H9 (cell line): ENCODE measurements around the gene PRR16. TPM values are rescaled to one million over a fixed set of nuclear protein-coding genes. Genes with fewer than 3 reads are reported as not detected.

Experiments used
- DNase-seq: peaks from one replicate; pipeline ENCODE4 v3.0.0-alpha.2; 2017
- H2AFZ ChIP-seq: one replicate; pipeline ENCODE4 v1.6.1; 2013; ENCODE audit warnings: mild to moderate bottlenecking, low read length, control low read depth, moderate library complexity
- H2AK5ac ChIP-seq: 2 replicates; pipeline ENCODE4 v1.6.1; 2013; ENCODE audit warnings: low read length, control low read depth, mixed read lengths; ENCODE audit not compliant: insufficient read length
- H2BK120ac ChIP-seq: one replicate; pipeline ENCODE4 v1.6.1; 2013; ENCODE audit warnings: low read depth, mild to moderate bottlenecking, low read length, control low read depth, inconsistent platforms; ENCODE audit not compliant: poor library complexity, severe bottlenecking
- H2BK12ac ChIP-seq: 2 replicates; pipeline ENCODE4 v1.6.1; 2013; ENCODE audit warnings: low read length, control low read depth, mixed read lengths, low read depth; ENCODE audit not compliant: insufficient read length
- H2BK15ac ChIP-seq: 2 replicates; pipeline ENCODE4 v1.6.1; 2013; ENCODE audit warnings: low read depth, low read length, control low read depth
- H2BK20ac ChIP-seq: one replicate; pipeline ENCODE4 v1.6.1; 2013; ENCODE audit warnings: low read depth, mild to moderate bottlenecking, low read length, control low read depth, inconsistent platforms; ENCODE audit not compliant: poor library complexity, severe bottlenecking
- H2BK5ac ChIP-seq: 2 replicates; pipeline ENCODE4 v1.6.1; 2013; ENCODE audit warnings: low read length, control low read depth, mixed read lengths; ENCODE audit not compliant: insufficient read length
- H3K14ac ChIP-seq: 2 replicates; pipeline ENCODE4 v1.6.1; 2013; ENCODE audit warnings: low read length, control low read depth; ENCODE audit not compliant: insufficient read depth
- H3K18ac ChIP-seq: 2 replicates; pipeline ENCODE4 v1.6.1; 2013; ENCODE audit warnings: low read depth, mild to moderate bottlenecking, mixed read lengths, low read length, control low read depth; ENCODE audit not compliant: insufficient read length
- H3K23ac ChIP-seq: 2 replicates; pipeline ENCODE4 v1.6.1; 2013; ENCODE audit warnings: low read length, control low read depth, mixed read lengths, low read depth; ENCODE audit not compliant: insufficient read length
- H3K23me2 ChIP-seq: 2 replicates; pipeline ENCODE4 v1.6.1; 2013; ENCODE audit warnings: low read depth, mild to moderate bottlenecking, mixed read lengths, low read length, control low read depth; ENCODE audit not compliant: insufficient read length, poor library complexity, severe bottlenecking
- H3K27ac ChIP-seq: 2 replicates; pipeline ENCODE4 v1.5.1; 2013; ENCODE audit warnings: low read length, control low read depth, mixed read lengths, low read depth; ENCODE audit not compliant: insufficient read length
- H3K27me3 ChIP-seq: 2 replicates; pipeline ENCODE4 v1.6.1; 2013; ENCODE audit warnings: low read length, control low read depth, inconsistent platforms; ENCODE audit not compliant: insufficient read depth
- H3K4ac ChIP-seq: 2 replicates; pipeline ENCODE4 v1.6.1; 2013; ENCODE audit warnings: low read depth, mild to moderate bottlenecking, control low read depth, inconsistent platforms, low read length, moderate library complexity
- H3K4me1 ChIP-seq: 2 replicates; pipeline ENCODE4 v1.6.1; 2013; ENCODE audit warnings: low read length, control low read depth, inconsistent platforms; ENCODE audit not compliant: insufficient read depth
- H3K4me2 ChIP-seq: 2 replicates; pipeline ENCODE4 v1.6.1; 2013; ENCODE audit warnings: low read length, control low read depth, mixed read lengths; ENCODE audit not compliant: insufficient read length, insufficient read depth
- H3K56ac ChIP-seq: 2 replicates; pipeline ENCODE4 v1.6.1; 2013; ENCODE audit warnings: low read depth, mild to moderate bottlenecking, mixed read lengths, low read length, control low read depth; ENCODE audit not compliant: insufficient read length
- H3K79me1 ChIP-seq: 2 replicates; pipeline ENCODE4 v1.6.1; 2013; ENCODE audit warnings: low read depth, mild to moderate bottlenecking, moderate library complexity, low read length, control low read depth, inconsistent platforms; ENCODE audit not compliant: insufficient read depth, poor library complexity, severe bottlenecking
- H3K79me2 ChIP-seq: 2 replicates; pipeline ENCODE4 v1.6.1; 2013; ENCODE audit warnings: low read length, control low read depth, inconsistent platforms; ENCODE audit not compliant: insufficient read depth
- H3K9ac ChIP-seq: 2 replicates; pipeline ENCODE4 v1.6.1; 2013; ENCODE audit warnings: low read length, control low read depth, mixed read lengths; ENCODE audit not compliant: insufficient read length; ENCODE audit errors: extremely low read depth
- H3K9me3 ChIP-seq: one replicate; pipeline ENCODE4 v1.6.1; 2013; ENCODE audit warnings: low read depth, low read length, inconsistent platforms; ENCODE audit not compliant: control insufficient read depth
- H3T11ph ChIP-seq: one replicate; pipeline ENCODE4 v1.6.1; 2013; ENCODE audit warnings: mild to moderate bottlenecking, low read length, control low read depth, inconsistent platforms
- H4K20me1 ChIP-seq: one replicate; pipeline ENCODE4 v1.6.1; 2013; ENCODE audit not compliant: control insufficient read depth, insufficient read length, insufficient read depth
- H4K5ac ChIP-seq: 2 replicates; pipeline ENCODE4 v1.6.1; 2013; ENCODE audit warnings: low read depth, mild to moderate bottlenecking, mixed read lengths, low read length, control low read depth; ENCODE audit not compliant: insufficient read length
- H4K8ac ChIP-seq: replicated peaks from 2 replicates; pipeline ENCODE4 v1.6.1; 2013; ENCODE audit warnings: low read length, control low read depth, mixed read lengths, low read depth; ENCODE audit not compliant: insufficient read length
- H4K91ac ChIP-seq: 2 replicates; pipeline ENCODE4 v1.6.1; 2013; ENCODE audit warnings: low read depth, mild to moderate bottlenecking, moderate library complexity, mixed read lengths, low read length, control low read depth; ENCODE audit not compliant: insufficient read length
- H3K27ac Mint-ChIP-seq, 3 experiments: 2 replicates in 2 of 3; 3 replicates in 1 of 3; pipeline ENCODE4 v1.8.0; 2020 to 2021; ENCODE audit warnings: mixed read lengths in 3 of 3, mild to moderate bottlenecking in 1 of 3, moderate library complexity in 1 of 3
- H3K27me3 Mint-ChIP-seq: 2 replicates; pipeline ENCODE4 v1.8.0; 2021; ENCODE audit warnings: low read depth, mild to moderate bottlenecking, moderate library complexity, mixed read lengths
- H3K36me3 Mint-ChIP-seq, 3 experiments: 2 replicates in 2 of 3; 3 replicates in 1 of 3; pipeline ENCODE4 v1.8.0; 2020 to 2021; ENCODE audit warnings: low read depth in 3 of 3, mixed read lengths in 3 of 3; ENCODE audit not compliant: insufficient read depth in 1 of 3
- H3K4me1 Mint-ChIP-seq, 2 experiments: 2 replicates each; pipeline ENCODE4 v1.8.0; 2020; ENCODE audit warnings: mixed read lengths in 2 of 2
- H3K4me3 Mint-ChIP-seq, 2 experiments: 2 replicates in 1 of 2; 3 replicates in 1 of 2; pipeline ENCODE4 v1.8.0; 2020 to 2021; ENCODE audit warnings: mild to moderate bottlenecking in 2 of 2, mixed read lengths in 2 of 2, moderate library complexity in 1 of 2
- H3K9me3 Mint-ChIP-seq, 2 experiments: 2 replicates in 1 of 2; 3 replicates in 1 of 2; pipeline ENCODE4 v1.8.0; 2020; ENCODE audit warnings: mild to moderate bottlenecking in 2 of 2, mixed read lengths in 2 of 2, moderate library complexity in 1 of 2
- WGBS: extraction: QIAGEN DNeasy Blood & Tissue Kit; methylation state at CpG from one replicate; pipeline ENCODE4 v1.1.7; 2013; ENCODE audit warnings: missing lambda C conversion rate, low lambda C conversion rate, mixed read lengths; ENCODE audit not compliant: insufficient read length; ENCODE audit errors: extremely low coverage; 5-methylcytosine and 5-hydroxymethylcytosine counted together
- total RNA-seq: library from RNA; stranded (reverse); gene quantifications from 2 replicates; pipeline ENCODE4 v1.2.1, GENCODE V29; 2021
- TF ChIP-seq, protein P1 (sequence below): fragments of 200-600 bp; sonication (generic); conservative IDR thresholded peaks from 3 replicates; pipeline ENCODE4 v1.8.0; 2021; ENCODE audit warnings: antibody characterized with exemption, mild to moderate bottlenecking

PRR16 gene
- total RNA-seq, 1 experiment from 2014 or later = 0.13 TPM

DNA sequence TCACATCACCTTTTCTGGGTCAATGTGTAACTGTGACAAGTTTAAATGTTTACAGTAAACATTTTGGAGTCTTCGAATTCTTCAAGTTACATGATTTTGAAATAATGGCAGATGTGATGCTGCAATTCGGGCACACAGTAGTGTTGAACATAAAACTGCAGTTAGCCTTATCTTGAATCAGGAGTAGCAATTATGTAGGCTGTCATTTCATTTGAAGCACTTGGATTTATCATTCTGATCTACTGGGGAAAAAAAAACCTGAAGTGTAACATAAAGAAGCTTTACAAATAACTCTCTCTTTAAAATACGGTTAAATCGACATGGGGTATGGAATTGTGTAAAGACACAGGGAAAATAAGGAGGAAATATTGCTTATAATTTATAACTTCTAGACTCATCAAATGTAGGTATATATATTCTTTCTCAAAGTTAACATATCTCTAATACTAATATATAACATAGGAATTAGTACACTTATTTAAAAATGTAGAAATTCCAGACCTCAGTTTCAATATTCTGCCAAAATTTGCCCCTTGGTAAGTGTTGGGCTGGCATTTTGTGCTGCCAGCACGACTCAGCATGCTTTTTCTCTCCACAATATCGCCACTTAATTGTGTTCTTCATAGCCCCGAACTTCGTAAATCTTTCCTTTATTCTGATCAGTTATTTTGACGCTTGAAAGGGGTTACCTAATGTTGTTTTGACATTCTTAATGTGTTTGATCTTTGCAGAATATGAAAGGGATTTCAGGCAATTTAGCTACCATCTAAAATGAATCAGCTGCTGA, 226.7 kb downstream of the PRR16 start:
- H3K18ac ChIP-seq = no peak overlapping the region
- Mint-ChIP-seq H3K27ac (peak overlapping the region in 1 of 3 experiments; percentile 69; a peak in 1 of 7 replicates), H3K4me1 (peaks cover 16 to 31% of the 10 kb centered on the region in 2 experiments), H3K4me3 (no peak overlapping the region), H3K9me3 (no peaks in the 10 kb centered on the region; a peak in 1 of 5 replicates), H3K27me3 (no peaks in the 10 kb centered on the region; the same call in 1 of the 2 replicates), H3K36me3 (peaks cover 5 to 8% (median 7%) of the 10 kb centered on the region in 3 experiments; a peak in 6 of 7 replicates)
- no peak for DNase-seq
- no peak overlapping the region for H2AK5ac ChIP-seq
- no peak overlapping the region for H3K23ac ChIP-seq
- no CpG with 5 or more reads among the region's 9 CpGs for WGBS
- no peak overlapping the region for H4K8ac ChIP-seq
- H4K5ac ChIP-seq = no peak overlapping the region
- no peak overlapping the region for H3K4ac ChIP-seq
- H3K27me3 ChIP-seq = no peaks in the 10 kb centered on the region
- H3K79me2 ChIP-seq = no peaks in the 10 kb centered on the region
- H2BK12ac ChIP-seq = no peak overlapping the region
- no peak overlapping the region for H3T11ph ChIP-seq
- TF ChIP-seq, protein P1, sequence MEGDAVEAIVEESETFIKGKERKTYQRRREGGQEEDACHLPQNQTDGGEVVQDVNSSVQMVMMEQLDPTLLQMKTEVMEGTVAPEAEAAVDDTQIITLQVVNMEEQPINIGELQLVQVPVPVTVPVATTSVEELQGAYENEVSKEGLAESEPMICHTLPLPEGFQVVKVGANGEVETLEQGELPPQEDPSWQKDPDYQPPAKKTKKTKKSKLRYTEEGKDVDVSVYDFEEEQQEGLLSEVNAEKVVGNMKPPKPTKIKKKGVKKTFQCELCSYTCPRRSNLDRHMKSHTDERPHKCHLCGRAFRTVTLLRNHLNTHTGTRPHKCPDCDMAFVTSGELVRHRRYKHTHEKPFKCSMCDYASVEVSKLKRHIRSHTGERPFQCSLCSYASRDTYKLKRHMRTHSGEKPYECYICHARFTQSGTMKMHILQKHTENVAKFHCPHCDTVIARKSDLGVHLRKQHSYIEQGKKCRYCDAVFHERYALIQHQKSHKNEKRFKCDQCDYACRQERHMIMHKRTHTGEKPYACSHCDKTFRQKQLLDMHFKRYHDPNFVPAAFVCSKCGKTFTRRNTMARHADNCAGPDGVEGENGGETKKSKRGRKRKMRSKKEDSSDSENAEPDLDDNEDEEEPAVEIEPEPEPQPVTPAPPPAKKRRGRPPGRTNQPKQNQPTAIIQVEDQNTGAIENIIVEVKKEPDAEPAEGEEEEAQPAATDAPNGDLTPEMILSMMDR = no peak
- H3K4me2 ChIP-seq = no peak overlapping the region
- no peak overlapping the region for H3K14ac ChIP-seq
- H3K27ac ChIP-seq = no peak overlapping the region
- H2BK120ac ChIP-seq = no peak overlapping the region
- H2BK5ac ChIP-seq = no peak overlapping the region
- H3K9me3 ChIP-seq = no peaks in the 10 kb centered on the region
- no peak overlapping the region for H2BK20ac ChIP-seq
- H3K23me2 ChIP-seq = no peaks in the 10 kb centered on the region
- H2BK15ac ChIP-seq = no peak overlapping the region
- no peak overlapping the region for H4K91ac ChIP-seq
- H3K4me1 ChIP-seq = peaks cover 2% of the 10 kb centered on the region; the same call in 1 of the 2 replicates
- H3K9ac ChIP-seq = no peak overlapping the region
- no peaks in the 10 kb centered on the region for H4K20me1 ChIP-seq
- H3K79me1 ChIP-seq = no peaks in the 10 kb centered on the region
- no peak overlapping the region for H3K56ac ChIP-seq
- H2AFZ ChIP-seq = no peak overlapping the region
